GM20000 (cell line): ENCODE results near the gene UBALD1.

Experiments used
- DNase-seq: peaks from one replicate; pipeline ENCODE4 v3.0.0; 2012; ENCODE audit warnings: low spot score
- CTCF ChIP-seq: IDR thresholded peaks from 2 replicates; pipeline ENCODE4 v1.5.1; 2012; ENCODE audit warnings: mild to moderate bottlenecking, control low read depth; ENCODE audit errors: extremely low read depth, missing control alignments

UBALD1 gene

DNA sequence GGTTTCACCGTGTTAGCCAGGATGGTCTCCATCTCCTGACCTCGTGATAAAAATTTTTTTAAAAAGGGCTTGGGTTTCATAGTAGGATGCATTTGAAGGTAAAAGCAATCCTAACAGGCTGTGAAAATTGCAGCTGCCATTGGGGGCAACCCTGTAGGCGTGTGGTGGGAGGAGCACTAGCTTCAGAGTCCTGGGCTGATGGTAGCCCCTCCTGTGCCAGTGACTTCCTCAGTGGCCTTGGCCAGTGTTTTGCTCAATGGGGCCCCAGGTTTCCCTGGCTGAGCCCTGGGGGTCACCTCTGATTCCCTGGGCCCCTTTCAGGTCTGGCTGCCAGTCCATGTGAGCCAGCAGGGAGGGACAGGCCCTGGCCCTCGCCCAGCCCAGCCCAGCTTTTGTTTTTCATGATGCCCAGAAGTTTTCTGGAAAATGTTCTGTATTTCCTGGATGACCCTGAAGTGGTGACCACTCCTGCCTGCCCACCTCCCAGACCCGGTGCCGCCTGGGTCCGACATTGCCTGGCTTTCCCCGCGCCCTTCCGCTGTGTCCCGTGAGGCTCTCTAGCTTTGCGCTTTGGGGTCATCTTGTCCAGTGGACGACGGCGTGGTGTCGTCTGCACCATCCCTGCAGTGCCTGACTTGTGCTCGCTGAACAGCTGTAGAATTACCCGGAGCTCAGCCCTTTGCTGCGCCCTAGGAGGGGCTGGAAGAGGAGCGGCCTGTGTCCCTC is 19.4 kb upstream of the UBALD1 start:
- TF ChIP-seq CTCF, result no peak
- DNase-seq, result no peak

DNA sequence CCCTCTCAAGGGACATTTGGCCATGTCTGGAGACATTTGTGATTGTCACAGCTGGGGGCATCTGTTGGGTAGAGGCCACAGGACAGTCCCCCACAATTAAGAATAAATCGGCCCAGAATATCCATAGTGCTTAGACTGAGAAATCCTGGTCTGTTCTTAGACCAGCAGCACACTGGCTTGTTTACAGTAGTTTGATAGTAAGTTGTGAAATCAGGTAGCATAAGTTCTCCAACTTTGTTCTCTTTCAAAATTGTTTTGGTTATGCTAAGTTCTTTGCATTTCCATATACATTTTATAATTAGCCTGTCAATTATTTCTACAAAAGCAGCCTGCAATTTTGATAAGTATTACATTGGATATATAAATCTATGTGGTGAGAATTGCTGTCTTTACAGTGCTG is 16.8 kb upstream of the UBALD1 start:
- no peak for TF ChIP-seq CTCF
- no peak for DNase-seq

- no peak for TF ChIP-seq CTCF
- no peak for DNase-seq
Observed at GRCh38 chr16:4628283-4628682, 13.6 kb upstream of the UBALD1 start.

DNA sequence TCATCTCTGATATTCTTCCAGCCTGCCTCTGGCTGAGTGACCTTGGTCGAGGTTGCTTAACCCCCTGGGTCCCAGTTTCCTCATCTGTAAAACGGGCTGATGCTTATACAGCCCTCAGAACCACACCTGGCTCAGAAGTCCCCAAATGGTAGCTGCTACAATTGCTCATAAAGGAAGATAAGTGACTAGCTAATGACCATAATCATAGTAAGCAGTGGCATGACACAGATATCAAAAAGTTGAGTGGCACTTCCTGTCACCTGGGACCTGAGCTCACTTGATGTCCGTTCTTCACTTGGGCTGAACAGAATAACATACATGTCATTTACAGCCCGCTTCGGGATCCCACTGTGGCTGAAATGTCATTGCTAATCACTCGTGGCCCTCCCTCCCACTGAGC is 11.7 kb upstream of the UBALD1 start:
- TF ChIP-seq CTCF, result no peak
- DNase-seq, result no peak

GRCh38 chr16:4625560-4626159 is 11.0 kb upstream of the UBALD1 start:
- TF ChIP-seq CTCF, result no peak
- no peak for DNase-seq

- TF ChIP-seq CTCF, result no peak
- DNase-seq, result peak; percentile 89
Observed at GRCh38 chr16:4624827-4625559, 10.3 kb upstream of the UBALD1 start.

- peak; percentile 88 for TF ChIP-seq CTCF
- DNase-seq, result peak; percentile 96
Observed at GRCh38 chr16:4624015-4624826, 9.5 kb upstream of the UBALD1 start, which contains the start of gene MGRN1. MGRN1 (plus strand) TSS chr16:4624826; CDS start chr16:4624961, 135 bp downstream.
